HG03575 (cell line): Measurements from ENCODE around the gene PRICKLE1.
"Not testable (repeated sequence)": the region's sequence is repeated elsewhere in the genome, so short reads cannot be mapped to it uniquely, and the experiment has no call there.

Experiments
- ATAC-seq: cut with Tn5 transposase; IDR thresholded peaks from one replicate; pipeline ENCODE4 v1.9.1; 2021; ENCODE audit not compliant: unreplicated experiment, insufficient number of reproducible peaks, low FRiP score; ENCODE audit errors: extremely low read depth

The PRICKLE1 gene

GRCh38 chr12:42565633-42566032 lies 23.9 kb downstream of the PRICKLE1 start:
- ATAC-seq = no peak

DNA sequence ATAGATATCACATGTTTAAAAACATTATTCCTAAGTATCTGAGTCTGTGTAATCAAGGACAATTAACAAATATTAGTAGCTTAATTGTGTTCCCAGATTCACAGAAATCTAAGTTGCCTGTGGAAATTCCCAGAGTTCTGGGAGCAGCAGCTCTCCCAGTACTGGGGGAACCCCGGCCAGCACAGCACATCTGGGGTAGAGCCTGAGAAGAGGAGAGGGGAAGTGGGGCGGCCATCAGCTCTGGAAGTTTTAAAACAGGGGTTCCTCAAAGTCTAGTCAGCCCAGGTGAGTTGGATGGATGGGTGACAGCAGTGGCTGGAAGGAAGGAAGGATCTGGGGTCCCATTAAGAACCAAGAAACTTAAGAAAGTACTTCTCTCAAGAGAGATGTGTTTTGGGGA lies 24.6 kb downstream of the PRICKLE1 start:
- ATAC-seq = no peak

GRCh38 chr12:42564556-42564955 lies 25.0 kb downstream of the PRICKLE1 start:
- ATAC-seq = no peak

GRCh38 chr12:42560977-42561376 lies 28.6 kb downstream of the PRICKLE1 start:
- no peak for ATAC-seq

- no peak for ATAC-seq
Observed at GRCh38 chr12:42557586-42558172, 31.9 kb downstream of the PRICKLE1 start.

- no peak for ATAC-seq
Observed at GRCh38 chr12:42556917-42557316, 32.6 kb downstream of the PRICKLE1 start.

DNA sequence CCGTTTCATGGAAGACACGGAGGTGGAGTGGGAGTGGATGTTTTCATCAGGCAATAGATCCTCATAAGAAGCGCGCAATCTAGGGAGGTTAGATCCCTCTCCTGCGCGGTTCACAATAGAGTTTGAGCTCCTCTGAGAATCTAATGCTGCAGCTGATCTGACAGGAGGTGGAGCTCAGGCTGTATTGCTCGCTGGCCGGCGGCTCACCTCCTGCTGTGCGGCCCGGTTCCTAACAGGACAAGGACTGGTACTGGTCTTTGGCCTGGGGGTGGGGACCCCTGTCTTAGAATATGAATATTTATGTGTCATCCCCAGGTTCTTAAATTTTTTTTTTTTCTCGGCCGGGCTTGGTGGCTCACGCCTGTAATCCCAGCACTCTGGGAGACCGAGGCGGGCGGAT lies 36.7 kb downstream of the PRICKLE1 start:
- no peak for ATAC-seq

- ATAC-seq = no peak
Observed at GRCh38 chr12:42550800-42551199, 38.7 kb downstream of the PRICKLE1 start.

- no peak for ATAC-seq
Observed at GRCh38 chr12:42546709-42547108, 42.8 kb downstream of the PRICKLE1 start.

GRCh38 chr12:42541965-42542364 lies 47.6 kb downstream of the PRICKLE1 start:
- no peak for ATAC-seq

DNA sequence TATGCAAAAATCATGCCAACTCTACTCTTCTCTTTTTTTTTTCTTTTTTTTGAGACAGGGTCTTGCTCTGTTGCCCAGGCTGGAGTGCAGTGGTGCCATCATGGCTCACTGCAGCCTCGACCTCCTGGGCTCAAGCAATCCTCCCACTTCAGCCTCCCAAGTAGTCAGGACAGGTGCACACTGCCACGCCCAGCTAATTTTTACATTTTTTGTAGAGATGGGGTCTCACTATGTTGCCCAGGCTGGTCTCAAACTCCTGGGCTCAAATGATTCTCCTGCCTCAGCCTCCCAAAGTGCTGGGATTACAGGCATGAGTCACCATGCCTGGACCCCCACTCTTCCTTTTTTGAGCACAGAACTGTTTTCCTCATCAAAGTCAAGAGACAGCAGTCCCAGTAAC lies 48.2 kb downstream of the PRICKLE1 start:
- ATAC-seq = not testable (repeated sequence)

- no peak for ATAC-seq
Observed at GRCh38 chr12:42539696-42540095, 49.9 kb downstream of the PRICKLE1 start.

DNA sequence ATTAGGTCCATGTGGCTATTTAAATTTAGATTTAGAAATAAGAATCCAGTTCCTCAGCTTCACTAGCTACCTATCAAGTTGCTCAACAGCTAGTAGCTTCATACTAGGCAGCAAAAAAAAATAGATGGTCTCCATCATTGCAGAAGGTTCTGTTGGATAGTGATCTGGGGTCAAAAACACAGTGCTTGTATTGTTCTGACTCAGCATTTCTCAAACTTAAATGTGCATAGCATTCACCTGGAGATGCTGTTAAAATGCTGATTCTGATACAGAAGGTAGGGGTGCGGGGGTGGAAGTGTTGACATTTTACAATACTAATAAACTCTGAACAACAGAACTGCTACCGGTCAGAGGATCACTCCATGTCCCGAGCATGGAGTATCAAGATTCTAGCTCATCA lies 51.3 kb downstream of the PRICKLE1 start:
- ATAC-seq = no peak

DNA sequence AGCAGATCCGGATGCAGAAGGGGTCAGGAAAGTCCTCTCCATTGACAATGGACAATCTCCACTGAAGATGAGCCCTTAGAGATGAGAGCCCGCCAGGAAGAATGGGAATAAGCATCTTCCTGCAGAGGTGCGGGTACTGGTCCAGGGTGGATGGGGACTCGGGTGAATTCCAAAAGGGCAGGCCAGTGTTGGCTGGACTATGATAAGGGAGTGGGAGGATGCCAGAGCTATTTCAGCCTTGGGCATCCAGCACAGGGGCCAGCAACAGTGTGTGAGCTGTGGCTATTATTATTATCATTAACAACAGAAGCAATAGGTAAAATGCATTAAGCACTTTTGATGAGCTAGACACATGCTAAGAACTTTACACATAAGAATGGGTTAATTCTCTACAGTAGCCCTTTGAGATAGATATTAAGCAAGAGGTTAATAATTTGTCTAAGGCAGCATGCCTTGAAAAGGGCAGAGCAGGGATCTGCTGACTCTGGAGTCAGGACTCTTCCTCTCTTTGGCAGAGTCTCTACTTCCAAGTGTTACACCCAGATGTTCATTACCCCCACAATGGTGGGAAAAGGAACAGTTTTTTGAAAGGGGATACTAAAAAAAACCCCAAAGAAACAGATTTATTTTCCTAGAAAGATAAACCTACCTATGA lies 55.2 kb downstream of the PRICKLE1 start:
- ATAC-seq = no peak

- no peak for ATAC-seq
Observed at GRCh38 chr12:42530284-42530683, 59.3 kb downstream of the PRICKLE1 start.

DNA sequence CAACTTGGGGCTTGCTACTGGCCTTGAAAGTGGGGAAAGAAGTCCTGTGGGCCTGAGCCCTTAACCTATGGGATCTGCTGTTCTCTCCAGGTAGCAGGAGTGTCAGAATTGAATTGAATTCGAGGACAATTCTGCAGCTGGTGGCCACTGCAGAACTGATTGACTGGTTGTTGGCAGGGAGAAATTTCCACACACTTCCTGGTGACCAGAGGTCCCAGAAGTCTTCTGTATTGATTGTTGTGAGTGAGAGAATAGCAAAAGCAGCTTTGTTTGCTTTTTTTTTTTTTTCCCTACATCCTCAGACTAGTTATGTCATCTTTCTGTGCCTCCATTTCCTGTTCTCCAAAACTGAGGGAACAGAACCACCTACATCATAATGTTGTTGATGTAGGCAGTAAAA lies 64.1 kb downstream of the PRICKLE1 start:
- no peak for ATAC-seq

DNA sequence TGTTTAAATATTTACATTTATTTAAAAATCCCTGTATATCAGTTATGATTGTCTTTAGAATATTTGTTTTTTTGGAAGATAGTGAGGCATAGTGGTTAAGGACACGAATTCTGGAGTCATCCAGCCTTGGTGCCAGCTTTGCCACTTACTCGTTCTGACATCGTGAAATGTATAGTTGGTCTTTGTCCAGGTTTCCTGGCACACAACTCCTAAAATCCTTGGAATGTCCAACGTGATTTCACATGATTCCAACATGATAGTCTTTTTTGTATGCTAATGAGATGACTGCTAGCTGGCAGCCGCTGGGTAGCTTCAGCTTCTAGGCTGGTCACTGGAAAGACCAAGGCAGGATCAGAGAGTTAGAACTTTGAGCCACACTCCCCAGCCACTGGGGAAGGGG lies 64.8 kb downstream of the PRICKLE1 start:
- ATAC-seq = no peak

DNA sequence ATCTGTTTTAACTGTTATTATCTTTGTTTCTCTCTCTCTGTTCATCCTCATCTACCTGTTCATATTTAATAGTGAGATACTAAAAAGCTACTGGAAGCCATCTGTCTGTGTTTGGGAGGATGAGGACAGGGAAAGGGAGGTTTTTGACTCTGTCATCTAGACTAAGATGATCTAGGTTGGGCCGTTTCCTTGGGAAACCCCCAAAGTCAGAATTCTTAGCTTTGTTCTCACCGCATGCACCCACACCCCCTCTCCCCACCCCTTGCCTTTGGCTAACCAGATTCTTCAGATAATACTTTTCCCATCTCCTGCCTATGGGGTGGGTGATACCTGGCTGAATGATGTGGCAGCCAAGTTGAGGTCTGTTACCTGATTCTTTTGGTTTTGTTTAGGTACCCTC lies 73.0 kb downstream of the PRICKLE1 start:
- no peak for ATAC-seq

GRCh38 chr12:42511656-42512055 lies 77.9 kb downstream of the PRICKLE1 start:
- ATAC-seq = no peak

DNA sequence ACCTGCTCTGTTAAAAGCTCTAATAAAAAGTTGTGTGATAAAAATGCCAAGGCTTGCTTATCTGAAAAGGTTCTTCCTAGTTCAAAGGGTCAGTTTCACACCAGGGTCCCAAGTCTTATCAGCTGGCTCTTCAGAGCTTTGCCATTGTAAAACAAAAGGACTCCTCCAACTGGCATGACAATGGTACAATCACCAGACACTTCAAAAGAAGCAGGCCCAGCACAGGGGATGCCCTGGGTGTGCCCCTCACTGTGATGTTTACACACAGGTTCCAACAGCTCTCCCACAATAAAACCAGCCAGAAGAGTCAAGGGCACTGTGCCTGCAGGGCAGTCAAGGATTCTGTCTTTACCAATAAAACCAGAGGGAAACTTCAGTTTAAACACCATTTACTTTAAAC lies 78.7 kb downstream of the PRICKLE1 start:
- ATAC-seq = no peak

- ATAC-seq = no peak
Observed at GRCh38 chr12:42508913-42509460, 80.6 kb downstream of the PRICKLE1 start.
